H1 (cell line): ENCODE results near the gene ESR1. TPM values are rescaled to one million over a fixed set of nuclear protein-coding genes. Genes with fewer than 3 reads are reported as not detected.

Experiments
- CTCF ChIA-PET: fragments of 300-600 bp; sonication (Branson Sonifier 250); formaldehyde crosslinking; loops from one replicate; lab custom pipeline; 2021; ENCODE audit not compliant: partially characterized antibody; lab: Charles Lee
- POLR2A ChIA-PET: fragments of 300-600 bp; sonication (Branson Sonifier 250); formaldehyde crosslinking; loops from one replicate; lab custom pipeline; 2021; ENCODE audit warnings: inconsistent platforms; ENCODE audit not compliant: partially characterized antibody; lab: Charles Lee
- DNase-seq, 2 experiments: peaks; one replicate each; pipeline versions ENCODE4 v3.0.0 to v3.0.0-alpha.2; 2010 to 2022; ENCODE audit warnings: low spot score in 2 of 2, low read depth in 1 of 2, mixed read lengths in 1 of 2
- FAIRE-seq: peaks from 2 replicates; lab custom pipeline; 2011; peaks lifted over from hg19 to GRCh38; lab: Jason Lieb, UNC
- H2AFZ ChIP-seq: 2 replicates; pipeline ENCODE4 v1.8.1; 2012; ENCODE audit warnings: low read length, inconsistent platforms
- H2AK5ac ChIP-seq: 2 replicates; pipeline ENCODE4 v1.6.1; 2013; ENCODE audit warnings: low read depth, low read length
- H2BK120ac ChIP-seq: replicated peaks from 2 replicates; pipeline ENCODE3; 2013; ENCODE audit warnings: low read depth, low read length, inconsistent platforms
- H2BK12ac ChIP-seq: 2 replicates; pipeline ENCODE4 v1.6.1; 2013; ENCODE audit warnings: low read depth, low read length
- H2BK15ac ChIP-seq: 2 replicates; pipeline ENCODE4 v1.6.1; 2013; ENCODE audit warnings: low read length
- H2BK20ac ChIP-seq: 2 replicates; pipeline ENCODE4 v1.6.1; 2013; ENCODE audit warnings: low read length
- H2BK5ac ChIP-seq: 2 replicates; pipeline ENCODE4 v1.6.1; 2013; ENCODE audit warnings: low read depth, low read length
- H3K14ac ChIP-seq: 2 replicates; pipeline ENCODE4 v1.6.1; 2013; ENCODE audit warnings: inconsistent platforms; ENCODE audit not compliant: insufficient read length
- H3K18ac ChIP-seq: 2 replicates; pipeline ENCODE4 v1.6.1; 2013; ENCODE audit warnings: low read length; ENCODE audit errors: extremely low read depth
- H3K23ac ChIP-seq: 2 replicates; pipeline ENCODE4 v1.6.1; 2013; ENCODE audit warnings: inconsistent platforms; ENCODE audit not compliant: insufficient read length
- H3K23me2 ChIP-seq: 2 replicates; pipeline ENCODE4 v1.6.1; 2013; ENCODE audit warnings: low read depth, low read length
- H3K27ac ChIP-seq: 2 replicates; pipeline ENCODE4 v1.6.1; 2011; ENCODE audit warnings: low read depth, low read length, inconsistent platforms
- H3K27me3 ChIP-seq, 4 experiments: replicated peaks in 1 of 4; 1 replicate in 1 of 4; 2 replicates in 3 of 4; pipeline versions ENCODE4 v1.6.1 to v1.8.1; 2011 to 2013; ENCODE audit warnings: low read length in 3 of 4, mild to moderate bottlenecking in 3 of 4, inconsistent platforms in 2 of 4, mixed read lengths in 2 of 4, moderate library complexity in 1 of 4; ENCODE audit not compliant: control insufficient read depth in 3 of 4, insufficient read depth in 3 of 4; ENCODE audit errors: extremely low read depth in 1 of 4
- H3K36me3 ChIP-seq, 4 experiments: 2 replicates each; pipeline versions ENCODE4 v1.6.1 to v1.8.1; 2011 to 2013; ENCODE audit warnings: mild to moderate bottlenecking in 4 of 4, low read length in 3 of 4, moderate library complexity in 2 of 4, control low read depth in 1 of 4, inconsistent platforms in 1 of 4; ENCODE audit not compliant: insufficient read depth in 4 of 4, control insufficient read depth in 2 of 4
- H3K4ac ChIP-seq: replicated peaks from 2 replicates; pipeline ENCODE3; 2013; ENCODE audit warnings: low read length, low read depth, mixed read lengths, inconsistent platforms; ENCODE audit not compliant: insufficient read length
- H3K4me1 ChIP-seq, 4 experiments: replicated peaks in 1 of 4; 1 replicate in 1 of 4; 2 replicates in 3 of 4; pipeline versions ENCODE4 v1.6.1 to v1.8.1; 2011 to 2013; ENCODE audit warnings: low read length in 3 of 4, inconsistent platforms in 2 of 4, mixed read lengths in 1 of 4; ENCODE audit not compliant: insufficient read depth in 4 of 4, control insufficient read depth in 3 of 4
- H3K4me2 ChIP-seq, 2 experiments: 2 replicates each; pipeline versions ENCODE4 v1.6.1 to v1.8.1; 2011 to 2013; ENCODE audit warnings: low read depth in 2 of 2, low read length in 2 of 2, control low read depth in 1 of 2, inconsistent platforms in 1 of 2, mild to moderate bottlenecking in 1 of 2; ENCODE audit not compliant: insufficient read depth in 1 of 2
- H3K4me3 ChIP-seq, 4 experiments: fragments of 200-600, 300-600 bp in 1 of 4; sonication (generic), shearing (Covaris generic), sonication (Bioruptor Twin) in 1 of 4; 2 replicates each; pipeline versions ENCODE4 v1.5.1 to v1.8.1; 2011 to 2016; ENCODE audit warnings: low read length in 4 of 4, low read depth in 3 of 4, control low read depth in 2 of 4, inconsistent platforms in 2 of 4, mild to moderate bottlenecking in 2 of 4, mixed read lengths in 1 of 4, moderate library complexity in 1 of 4; ENCODE audit not compliant: insufficient read depth in 2 of 4; ENCODE audit errors: extremely low read depth in 1 of 4
- H3K56ac ChIP-seq: replicated peaks from 2 replicates; pipeline ENCODE3; 2013; ENCODE audit warnings: low read depth, mild to moderate bottlenecking, mixed read lengths, low read length, inconsistent platforms; ENCODE audit not compliant: insufficient read length
- H3K79me1 ChIP-seq: 2 replicates; pipeline ENCODE4 v1.6.1; 2013; ENCODE audit warnings: low read depth, low read length, control low read depth
- H3K79me2 ChIP-seq, 2 experiments: 2 replicates each; pipeline versions ENCODE4 v1.6.1 to v1.8.1; 2012 to 2013; ENCODE audit warnings: low read length in 2 of 2, mild to moderate bottlenecking in 2 of 2, inconsistent platforms in 1 of 2; ENCODE audit not compliant: insufficient read depth in 2 of 2, control insufficient read depth in 1 of 2
- H3K9ac ChIP-seq, 4 experiments: replicated peaks in 1 of 4; 1 replicate in 1 of 4; 2 replicates in 3 of 4; pipeline versions ENCODE4 v1.6.1 to v1.8.1; 2011 to 2013; ENCODE audit warnings: low read depth in 3 of 4, low read length in 3 of 4, control low read depth in 2 of 4, mild to moderate bottlenecking in 2 of 4, moderate library complexity in 2 of 4, inconsistent platforms in 1 of 4; ENCODE audit errors: extremely low read depth in 1 of 4
- H3K9me3 ChIP-seq, 2 experiments: 2 replicates each; pipeline versions ENCODE4 v1.6.1 to v1.8.1; 2012 to 2013; ENCODE audit warnings: mild to moderate bottlenecking in 2 of 2, moderate library complexity in 2 of 2, control low read depth in 1 of 2, inconsistent platforms in 1 of 2, low read depth in 1 of 2, low read length in 1 of 2, mixed read lengths in 1 of 2; ENCODE audit not compliant: insufficient read depth in 2 of 2
- H4K20me1 ChIP-seq, 2 experiments: replicated peaks in 1 of 2; 2 replicates each; pipeline versions ENCODE3 to v1.8.1; 2011 to 2013; ENCODE audit warnings: inconsistent platforms in 2 of 2, low read length in 2 of 2, mild to moderate bottlenecking in 1 of 2; ENCODE audit not compliant: insufficient read depth in 2 of 2, control insufficient read depth in 1 of 2
- H4K5ac ChIP-seq: 2 replicates; pipeline ENCODE4 v1.6.1; 2013; ENCODE audit warnings: low read length, low read depth, mixed read lengths, inconsistent platforms; ENCODE audit not compliant: insufficient read length
- H4K8ac ChIP-seq: 2 replicates; pipeline ENCODE4 v1.8.0; 2013; ENCODE audit warnings: mild to moderate bottlenecking, moderate library complexity, low read length, inconsistent platforms; ENCODE audit not compliant: insufficient read depth; ENCODE audit errors: extremely low read depth
- H4K91ac ChIP-seq: replicated peaks from 2 replicates; pipeline ENCODE3; 2013; ENCODE audit warnings: low read length, mixed read lengths, inconsistent platforms; ENCODE audit not compliant: insufficient read length
- CHD2 ChIP-seq: IDR thresholded peaks from 2 replicates; pipeline ENCODE4 v1.6.1; 2012; ENCODE audit warnings: low read length, improper control_type of control experiment
- NRF1 ChIP-seq: IDR thresholded peaks from 2 replicates; pipeline ENCODE4 v1.6.1; 2011; ENCODE audit warnings: mild to moderate bottlenecking, low read depth, low read length, improper control_type of control experiment
- TEAD4 ChIP-seq: IDR thresholded peaks from 2 replicates; pipeline ENCODE4 v1.6.1; 2012; ENCODE audit warnings: low read depth, low read length, inconsistent platforms, mixed read lengths
- ZNF274 ChIP-seq: IDR thresholded peaks from 2 replicates; pipeline ENCODE4 v1.7.0; 2012; ENCODE audit warnings: low read length, borderline replicate concordance; ENCODE audit errors: extremely low read depth
- WGBS, 2 experiments: shearing (Covaris generic) in 1 of 2; methylation state at CpG; one replicate each; pipeline versions ENCODE4 v1.1.6 to v1.1.7; 2013 to 2015; ENCODE audit warnings: low lambda C conversion rate in 2 of 2, mixed read lengths in 2 of 2, inconsistent platforms in 1 of 2, low coverage in 1 of 2, missing lambda C conversion rate in 1 of 2; ENCODE audit not compliant: insufficient replicate concordance in 2 of 2, insufficient coverage in 1 of 2, insufficient read length in 1 of 2; ENCODE audit errors: extremely low coverage in 1 of 2, missing lambda C conversion rate in 1 of 2; 5-methylcytosine and 5-hydroxymethylcytosine counted together
- polyA plus RNA-seq, 7 experiments: library from polyadenylated mRNA; depleted of rRNA in 3 of 7; stranded (reverse) in 5 of 7; unstranded in 2 of 7; fragments of >200 nt in 5 of 7; fragments of 200-250 nt in 2 of 7; gene quantifications; 1 replicate in 5 of 7; 2 replicates in 1 of 7; 4 replicates in 1 of 7; pipeline versions ENCODE4 v1.2.1 to v1.2.3, GENCODE V29; 2011 to 2013; ENCODE audit warnings: missing spikeins in 2 of 7, mixed read lengths in 2 of 7
- total RNA-seq: library from RNA; stranded (reverse); fragmentation: NEBNext Ultra II Directional; extraction: Animal tissue kit (Norgen Biotek cat#: 25700); gene quantifications from 2 replicates; pipeline ENCODE4 v1.2.1, GENCODE V29; 2021

ESR1 gene
- total and polyA plus RNA-seq, 2 of the 8 experiments (the other 6 are each of a cell fraction or from before 2014, with no cell fraction given): 0.03 to 0.17 TPM

- no peak overlapping the region for H4K8ac ChIP-seq
- H3K23me2 ChIP-seq: no peaks in the 10 kb centered on the region
- no peak overlapping the region for H2AFZ ChIP-seq
- H4K20me1 ChIP-seq: no peaks in the 10 kb centered on the region
- no peak overlapping the region for H2BK15ac ChIP-seq
- H3K4me1 ChIP-seq: no peaks in the 10 kb centered on the region
- no peak overlapping the region for H4K5ac ChIP-seq
- H2BK12ac ChIP-seq: no peak overlapping the region
- H3K18ac ChIP-seq: no peak overlapping the region
- H2AK5ac ChIP-seq: no peak overlapping the region
- TF ChIP-seq CHD2: no peak
- TF ChIP-seq NRF1: no peak
- TF ChIP-seq ZNF274: no peak
- TF ChIP-seq TEAD4: no peak
- H3K4me2 ChIP-seq: no peak overlapping the region
- H3K36me3 ChIP-seq: no peaks in the 10 kb centered on the region
- FAIRE-seq: no peak
- H3K14ac ChIP-seq: no peak overlapping the region
- DNase-seq: no peak
- no peaks in the 10 kb centered on the region for H3K79me2 ChIP-seq
- H3K27ac ChIP-seq: no peak overlapping the region
- H2BK20ac ChIP-seq: no peak overlapping the region
- no peak overlapping the region for H2BK5ac ChIP-seq
- ChIA-PET POLR2A (no interaction called here), CTCF (interaction anchor here (1.0 kb wide), 1 partner anchor 122 kb away, joined by 3 read pairs; no protein-coding TSS in a partner anchor)
- no peak overlapping the region for H3K4ac ChIP-seq
- no peaks in the 10 kb centered on the region for H3K79me1 ChIP-seq
- H3K9ac ChIP-seq: no peak overlapping the region
- no peak overlapping the region for H4K91ac ChIP-seq
- no peak overlapping the region for H3K4me3 ChIP-seq
- WGBS, 2 experiments: 92% methylated on average over 3 of the region's 3 CpGs; no CpG with 5 or more reads in 1 of the 2 experiments
- H3K23ac ChIP-seq: no peak overlapping the region
- no peak overlapping the region for H2BK120ac ChIP-seq
- no peaks in the 10 kb centered on the region for H3K27me3 ChIP-seq
- H3K9me3 ChIP-seq: no peaks in the 10 kb centered on the region
- no peak overlapping the region for H3K56ac ChIP-seq
Observed at GRCh38 chr6:151993364-151993763, 185.9 kb downstream of the ESR1 start.
